ENCODE data around the gene HIPK3.

DNA sequence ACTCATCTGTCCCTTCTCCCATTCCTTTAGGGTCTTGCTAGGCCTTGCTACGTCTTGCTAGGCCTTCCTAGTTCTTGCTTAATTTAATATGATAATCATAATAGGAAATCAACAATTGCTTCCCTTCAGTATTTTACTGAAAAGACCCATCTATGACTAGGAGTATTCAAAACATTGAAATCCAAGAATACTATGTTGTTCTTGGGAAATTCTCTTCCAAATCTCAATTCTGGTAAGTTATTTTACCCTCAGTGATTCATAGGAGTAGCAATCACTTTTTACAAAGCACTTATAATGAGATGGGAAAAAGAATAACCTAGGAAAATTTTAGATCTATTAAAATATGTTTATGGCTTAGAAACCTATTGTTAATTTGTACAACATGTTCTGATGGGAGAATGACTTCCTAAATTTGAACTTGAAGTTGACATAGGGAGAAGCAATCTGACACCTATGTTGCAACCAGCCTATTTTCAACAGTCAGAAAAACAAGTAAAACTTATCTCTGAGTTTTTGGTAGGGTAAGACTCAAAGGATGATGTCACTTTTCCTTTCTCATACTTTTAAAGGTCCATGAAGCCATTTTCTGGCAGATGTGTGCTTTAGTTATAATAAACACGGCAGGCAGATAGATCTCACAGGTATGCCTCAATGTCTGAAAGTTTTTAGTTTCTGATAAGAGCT lies 29.5 kb upstream of the HIPK3 start:
- TF ChIP-seq, protein P1, sequence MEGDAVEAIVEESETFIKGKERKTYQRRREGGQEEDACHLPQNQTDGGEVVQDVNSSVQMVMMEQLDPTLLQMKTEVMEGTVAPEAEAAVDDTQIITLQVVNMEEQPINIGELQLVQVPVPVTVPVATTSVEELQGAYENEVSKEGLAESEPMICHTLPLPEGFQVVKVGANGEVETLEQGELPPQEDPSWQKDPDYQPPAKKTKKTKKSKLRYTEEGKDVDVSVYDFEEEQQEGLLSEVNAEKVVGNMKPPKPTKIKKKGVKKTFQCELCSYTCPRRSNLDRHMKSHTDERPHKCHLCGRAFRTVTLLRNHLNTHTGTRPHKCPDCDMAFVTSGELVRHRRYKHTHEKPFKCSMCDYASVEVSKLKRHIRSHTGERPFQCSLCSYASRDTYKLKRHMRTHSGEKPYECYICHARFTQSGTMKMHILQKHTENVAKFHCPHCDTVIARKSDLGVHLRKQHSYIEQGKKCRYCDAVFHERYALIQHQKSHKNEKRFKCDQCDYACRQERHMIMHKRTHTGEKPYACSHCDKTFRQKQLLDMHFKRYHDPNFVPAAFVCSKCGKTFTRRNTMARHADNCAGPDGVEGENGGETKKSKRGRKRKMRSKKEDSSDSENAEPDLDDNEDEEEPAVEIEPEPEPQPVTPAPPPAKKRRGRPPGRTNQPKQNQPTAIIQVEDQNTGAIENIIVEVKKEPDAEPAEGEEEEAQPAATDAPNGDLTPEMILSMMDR (conservative IDR thresholded peaks at IDR 0.05), result no peak
- no peak for TF ChIP-seq EZH2 (IDR thresholded peaks at IDR 0.05; ENCODE audit: low read depth)
